ENCODE data around the gene EFCAB10.

- no peak for TF ChIP-seq PCBP2 (optimal IDR thresholded peaks at IDR 0.05; ENCODE audit: low read depth, low read length, poor library complexity, severe bottlenecking)
- no peak for TF ChIP-seq ZSCAN29 (CRISPR knock-in tag; conservative IDR thresholded peaks at IDR 0.05)
- no peak for TF ChIP-seq ZFX (CRISPR knock-in tag; IDR thresholded peaks at IDR 0.05; ENCODE audit: low read depth)
These were observed 40.3 kb upstream of the EFCAB10 start for GRCh38 chr7:105621617-105622016.
